Uterus (tissue), 2 donors: ENCODE results near the gene SFSWAP.

ENCODE experiments used
- POLR2A ChIP-seq, 2 donors: fragments of 450-650 bp; IDR thresholded peaks; one replicate each; pipeline ENCODE4 v1.6.1; 2016; ENCODE audit warnings: antibody characterized with exemption in 2 of 2, mild to moderate bottlenecking in 1 of 2, moderate library complexity in 1 of 2
- TF ChIP-seq, protein P1 (sequence below), 4 experiments: fragments of 200-600 bp in 2 of 4; fragments of 450-650 bp in 2 of 4; sonication (generic) in 2 of 4; IDR thresholded peaks; one replicate each; pipeline ENCODE4 v1.5.1; 2016 to 2019; ENCODE audit warnings: antibody characterized with exemption in 4 of 4, mild to moderate bottlenecking in 2 of 4, moderate library complexity in 1 of 4

DNA sequence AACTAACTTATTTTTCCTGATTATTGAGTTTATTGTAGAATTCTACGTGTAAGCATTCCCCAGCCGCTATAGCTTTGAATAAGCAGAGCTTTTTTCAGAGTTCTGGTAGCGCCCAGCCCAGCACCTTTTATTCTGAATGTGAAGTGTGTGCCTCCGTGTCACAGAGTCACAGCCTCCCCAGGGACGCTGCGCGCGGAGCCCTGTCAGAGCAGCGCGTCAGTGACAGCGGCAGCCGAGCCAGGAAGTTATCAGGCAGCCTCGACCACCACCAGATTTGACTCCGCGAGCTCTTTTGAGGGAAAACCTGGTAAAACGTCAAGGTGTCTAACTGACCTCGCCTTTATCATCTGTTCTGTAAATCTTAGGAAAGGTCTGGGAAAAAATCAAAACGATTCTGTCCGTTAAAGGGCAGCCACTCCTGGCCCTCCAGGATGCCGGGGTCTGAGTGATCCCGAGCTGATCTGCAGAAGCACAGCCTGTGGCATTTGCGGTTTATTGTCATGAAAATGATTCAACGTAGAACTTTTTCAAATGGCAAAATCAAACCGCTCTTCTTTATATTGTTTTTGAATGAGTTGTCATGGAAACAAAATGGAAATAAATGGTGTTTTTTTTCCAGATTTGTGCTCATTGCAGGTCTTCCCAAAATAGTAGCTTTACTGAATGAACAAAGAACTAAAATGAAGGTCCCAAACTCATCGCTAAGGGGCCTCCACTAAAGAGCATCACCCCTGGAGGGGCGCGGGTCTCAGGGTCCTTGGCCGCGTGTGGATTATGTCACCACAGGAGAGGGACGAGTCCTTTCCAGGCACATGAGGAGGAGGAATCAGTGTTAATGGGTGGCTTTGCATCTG, 74.2 kb downstream of the SFSWAP start:
- TF ChIP-seq, protein P1, sequence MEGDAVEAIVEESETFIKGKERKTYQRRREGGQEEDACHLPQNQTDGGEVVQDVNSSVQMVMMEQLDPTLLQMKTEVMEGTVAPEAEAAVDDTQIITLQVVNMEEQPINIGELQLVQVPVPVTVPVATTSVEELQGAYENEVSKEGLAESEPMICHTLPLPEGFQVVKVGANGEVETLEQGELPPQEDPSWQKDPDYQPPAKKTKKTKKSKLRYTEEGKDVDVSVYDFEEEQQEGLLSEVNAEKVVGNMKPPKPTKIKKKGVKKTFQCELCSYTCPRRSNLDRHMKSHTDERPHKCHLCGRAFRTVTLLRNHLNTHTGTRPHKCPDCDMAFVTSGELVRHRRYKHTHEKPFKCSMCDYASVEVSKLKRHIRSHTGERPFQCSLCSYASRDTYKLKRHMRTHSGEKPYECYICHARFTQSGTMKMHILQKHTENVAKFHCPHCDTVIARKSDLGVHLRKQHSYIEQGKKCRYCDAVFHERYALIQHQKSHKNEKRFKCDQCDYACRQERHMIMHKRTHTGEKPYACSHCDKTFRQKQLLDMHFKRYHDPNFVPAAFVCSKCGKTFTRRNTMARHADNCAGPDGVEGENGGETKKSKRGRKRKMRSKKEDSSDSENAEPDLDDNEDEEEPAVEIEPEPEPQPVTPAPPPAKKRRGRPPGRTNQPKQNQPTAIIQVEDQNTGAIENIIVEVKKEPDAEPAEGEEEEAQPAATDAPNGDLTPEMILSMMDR (IDR thresholded peaks at IDR 0.05): no peak
- no peak for TF ChIP-seq POLR2A (IDR thresholded peaks at IDR 0.05)
